Measurements from ENCODE around the gene ARHGEF7.
"Not testable (repeated sequence)": the region's sequence is repeated elsewhere in the genome, so short reads cannot be mapped to it uniquely, and the experiment has no call there.

ARHGEF7 gene

GRCh38 chr13:111174377-111175114 lies 59.4 kb downstream of the ARHGEF7 start:
- DNase-seq (ENCODE audit: low read depth), result no peak

GRCh38 chr13:111175372-111175771 lies 60.3 kb downstream of the ARHGEF7 start:
- DNase-seq (ENCODE audit: low read depth), result no peak

GRCh38 chr13:111175935-111176334 lies 60.8 kb downstream of the ARHGEF7 start:
- no peak for DNase-seq (ENCODE audit: low read depth)

GRCh38 chr13:111176421-111176820 lies 61.3 kb downstream of the ARHGEF7 start:
- no peak for DNase-seq (ENCODE audit: low read depth)

- DNase-seq (ENCODE audit: low read depth), result peak; percentile 33
Measured at GRCh38 chr13:111177081-111177711, 62.1 kb downstream of the ARHGEF7 start.

GRCh38 chr13:111177921-111178320 lies 62.8 kb downstream of the ARHGEF7 start:
- DNase-seq (ENCODE audit: low read depth), result no peak

- no peak for DNase-seq (ENCODE audit: low read depth)
Measured at GRCh38 chr13:111178402-111178801, 63.3 kb downstream of the ARHGEF7 start.

- DNase-seq (ENCODE audit: low read depth), result no peak
Measured at GRCh38 chr13:111179908-111180760, 65.0 kb downstream of the ARHGEF7 start.

- no peak for DNase-seq (ENCODE audit: low read depth)
Measured at GRCh38 chr13:111181977-111182376, 66.9 kb downstream of the ARHGEF7 start.

- DNase-seq (ENCODE audit: low read depth), result no peak
Measured at GRCh38 chr13:111183087-111183645, 68.1 kb downstream of the ARHGEF7 start.

GRCh38 chr13:111183959-111184358 lies 68.8 kb downstream of the ARHGEF7 start:
- DNase-seq (ENCODE audit: low read depth), result no peak

- peak; percentile 13 for DNase-seq (ENCODE audit: low read depth)
Measured at GRCh38 chr13:111184458-111185401, 69.6 kb downstream of the ARHGEF7 start.

- DNase-seq (ENCODE audit: low read depth), result no peak
Measured at GRCh38 chr13:111186305-111186935, 71.3 kb downstream of the ARHGEF7 start.

- DNase-seq (ENCODE audit: low read depth), result no peak
Measured at GRCh38 chr13:111187960-111188541, 72.9 kb downstream of the ARHGEF7 start.

- peak; percentile 43 for DNase-seq (ENCODE audit: low read depth)
Measured at GRCh38 chr13:111189064-111189505, 74.0 kb downstream of the ARHGEF7 start.

- not testable (repeated sequence) for DNase-seq (ENCODE audit: low read depth)
Measured at GRCh38 chr13:111189516-111189915, 74.4 kb downstream of the ARHGEF7 start.

GRCh38 chr13:111193223-111193622 lies 78.1 kb downstream of the ARHGEF7 start:
- DNase-seq (ENCODE audit: low read depth), result not testable (repeated sequence)

GRCh38 chr13:111194651-111195050 lies 79.5 kb downstream of the ARHGEF7 start:
- not testable (repeated sequence) for DNase-seq (ENCODE audit: low read depth)

GRCh38 chr13:111198732-111199378 lies 83.7 kb downstream of the ARHGEF7 start:
- DNase-seq (ENCODE audit: low read depth), result not testable (repeated sequence)
